ENCODE results near the gene LAMA2. TPM values are rescaled to one million over a fixed set of nuclear protein-coding genes. Genes with fewer than 3 reads are reported as not detected.

The LAMA2 gene
- total RNA-seq, 1 experiment from 2014 or later: 8.2 TPM

- no peak for TF ChIP-seq REST (IDR thresholded peaks at IDR 0.05; ENCODE audit: low read depth)
- no peak for TF ChIP-seq EZH2 (IDR thresholded peaks at IDR 0.05)
- peak; percentile 43 for TF ChIP-seq YY1 (IDR thresholded peaks at IDR 0.05; ENCODE audit: extremely low read depth, insufficient replicate concordance, low read depth, low read length)
- no peak for TF ChIP-seq EZH2phosphoT487 (IDR thresholded peaks at IDR 0.05; ENCODE audit: borderline replicate concordance)
Observed at GRCh38 chr6:129500958-129501739, 618.2 kb downstream of the LAMA2 start (continued).

GRCh38 chr6:129501740-129502660, 619.1 kb downstream of the LAMA2 start:
- Histone ChIP-seq H3K9me2 (ENCODE audit: insufficient read depth) (no peaks in the 10 kb centered on the region), H3K27ac (ENCODE audit: low read depth, low read length) (peak overlapping the region; percentile 97), H3K27me3 (ENCODE audit: insufficient read depth, low read length) (no peaks in the 10 kb centered on the region), H3K4me2 (ENCODE audit: low read length) (peak overlapping the region; percentile 64), H3K4me3 (replicated peaks in 1 of 2; ENCODE audit: low read depth in 1 of 2, low read length in 2 of 2) (peak overlapping the region in 1 of 2 experiments; percentile 12; a peak in 1 of 4 replicates), H3K79me2 (ENCODE audit: insufficient read depth, low read length) (no peaks in the 10 kb centered on the region), H3K36me3 (ENCODE audit: control insufficient read depth in 1 of 2, insufficient read depth in 2 of 2, low read length in 2 of 2) (no peaks in the 10 kb centered on the region; a peak in 1 of 4 replicates), H3K4me1 (ENCODE audit: control insufficient read depth in 1 of 2, insufficient read depth in 2 of 2, low read length in 2 of 2) (peaks cover 59 to 67% of the 10 kb centered on the region in 2 experiments), H3K9me3 (ENCODE audit: control insufficient read depth in 1 of 2, insufficient read depth in 1 of 2, low read depth in 1 of 2, low read length in 2 of 2) (no peaks in the 10 kb centered on the region), H2AFZ (ENCODE audit: low read depth, low read length, poor library complexity, severe bottlenecking) (no peak overlapping the region), H3K9ac (ENCODE audit: low read length) (peak overlapping the region; percentile 67), H4K20me1 (ENCODE audit: insufficient read depth) (no peaks in the 10 kb centered on the region)
- RAD21 ChIA-PET (ENCODE audit: low non-redundant PET in 1 of 2, low total read pairs in 2 of 2, uncharacterized antibody in 2 of 2, unreplicated experiment in 2 of 2): interaction anchor here (1.0 to 1.3 kb wide), 3 partner anchors 65 to 246 kb away, joined by 3 to 5 read pairs (median 3); no protein-coding TSS in a partner anchor
- POLR2A ChIA-PET: interaction anchor here (0.6 to 4.3 kb wide), 9 partner anchors 12 to 273 kb away, joined by 3 to 33 read pairs (median 5); no protein-coding TSS in a partner anchor
- CTCF ChIA-PET: interaction anchor here (0.9 to 5.7 kb wide), 19 partner anchors 10 to 519 kb away, joined by 3 to 45 read pairs (median 5); no protein-coding TSS in a partner anchor
- ATAC-seq (peak; percentile 50), DNase-seq (ENCODE audit: low read depth, low spot score) (no peak)
- TSS peak; percentile 45 for BruUV-seq (replicated peaks)
- peak; percentile 15; the same call in 1 of the 2 replicates for TF ChIP-seq JUND (IDR thresholded peaks at IDR 0.05)
- no peak for TF ChIP-seq TCF7L2 (IDR thresholded peaks at IDR 0.05; ENCODE audit: borderline replicate concordance, extremely low read depth, insufficient read depth, insufficient read length)
- no peak for TF ChIP-seq POLR2A (IDR thresholded peaks at IDR 0.05; ENCODE audit: borderline replicate concordance, extremely low read depth, insufficient read depth, insufficient read length)
- intact Hi-C loops (cut with micrococcal nuclease): no loop called here
